HCT116 (cell line): ENCODE measurements around the gene VPS25. TPM values are rescaled to one million over a fixed set of nuclear protein-coding genes. Genes with fewer than 3 reads are reported as not detected.

ENCODE experiments used
- ATAC-seq: fragments of 200-7000 bp; cut with Tn5 transposase; 2 replicates; pipeline ENCODE4 v1.9.1; 2020; ENCODE audit warnings: mild to moderate bottlenecking, moderate library complexity
- BruUV-seq: library from RNA; stranded (reverse); fragments of 400-500 nt; replicated peaks from 2 replicates; lab custom pipeline; 2021; lab: Mats Ljungman, UMichigan
- CTCF ChIA-PET: fragments of 300-600 bp; sonication (Branson Sonifier 250); formaldehyde crosslinking; loops from one replicate; lab custom pipeline; 2021; ENCODE audit warnings: antibody characterized with exemption; lab: Charles Lee
- POLR2A ChIA-PET: fragments of 300-600, 350-600 bp; sonication (Branson Sonifier 250); formaldehyde crosslinking; loops from one replicate; lab custom pipeline; 2021; ENCODE audit warnings: antibody characterized with exemption; lab: Charles Lee
- RAD21 ChIA-PET, 2 experiments: fragments of 300-600 bp; sonication (Branson Sonifier 250); formaldehyde crosslinking; loops; one replicate each; lab custom pipeline; 2023; ENCODE audit warnings: low total read pairs in 2 of 2; ENCODE audit not compliant: uncharacterized antibody in 2 of 2, unreplicated experiment in 2 of 2, low non-redundant PET in 1 of 2; lab: Charles Lee
- DNase-seq: peaks from one replicate; pipeline ENCODE4 v3.0.0-alpha.2; 2010; ENCODE audit warnings: low read depth, low spot score
- H2AFZ ChIP-seq: fragments of 200-600 bp; shearing (Covaris generic), sonication (generic); 2 replicates; pipeline ENCODE4 v1.6.1; 2017; ENCODE audit warnings: low read depth, mixed run types, mixed read lengths, antibody characterized with exemption, low read length; ENCODE audit not compliant: poor library complexity, severe bottlenecking
- H3K27ac ChIP-seq: 2 replicates; pipeline ENCODE4 v1.5.1; 2012; ENCODE audit warnings: low read depth, low read length
- H3K27me3 ChIP-seq: fragments of 200-600 bp; sonication (generic); 2 replicates; pipeline ENCODE4 v1.6.1; 2016; ENCODE audit warnings: mixed run types, low read length, mixed read lengths; ENCODE audit not compliant: insufficient read depth
- H3K36me3 ChIP-seq, 2 experiments: fragments of 200-500 bp in 1 of 2; fragments of 200-600 bp in 1 of 2; sonication (Bioruptor generic) in 1 of 2; sonication (generic) in 1 of 2; 2 replicates each; pipeline versions ENCODE4 v1.5.1 to v1.6.1; 2014 to 2016; ENCODE audit warnings: low read length in 2 of 2, inconsistent platforms in 1 of 2, mixed read lengths in 1 of 2, mixed run types in 1 of 2; ENCODE audit not compliant: insufficient read depth in 2 of 2, control insufficient read depth in 1 of 2
- H3K4me1 ChIP-seq, 2 experiments: fragments of 200-600 bp in 1 of 2; sonication (generic) in 1 of 2; 2 replicates each; pipeline versions ENCODE4 v1.5.1 to v1.6.1; 2012 to 2017; ENCODE audit warnings: low read length in 2 of 2, inconsistent platforms in 1 of 2, mild to moderate bottlenecking in 1 of 2, mixed read lengths in 1 of 2, mixed run types in 1 of 2, moderate library complexity in 1 of 2; ENCODE audit not compliant: insufficient read depth in 2 of 2, control insufficient read depth in 1 of 2
- H3K4me2 ChIP-seq: fragments of 200-600 bp; sonication (generic); 2 replicates; pipeline ENCODE4 v1.6.1; 2017; ENCODE audit warnings: mixed run types, low read length, mixed read lengths
- H3K4me3 ChIP-seq, 2 experiments: fragments of 200-600 bp in 1 of 2; sonication (generic) in 1 of 2; replicated peaks in 1 of 2; 2 replicates each; pipeline ENCODE4 v1.5.1; 2011 to 2016; ENCODE audit warnings: low read length in 2 of 2, control low read depth in 1 of 2, low read depth in 1 of 2, mild to moderate bottlenecking in 1 of 2, mixed read lengths in 1 of 2, mixed run types in 1 of 2
- H3K79me2 ChIP-seq: fragments of 200-600 bp; sonication (generic); 2 replicates; pipeline ENCODE4 v1.6.1; 2017; ENCODE audit warnings: mild to moderate bottlenecking, mixed run types, low read length, moderate library complexity, mixed read lengths; ENCODE audit not compliant: insufficient read depth
- H3K9ac ChIP-seq: fragments of 200-600 bp; sonication (generic); 2 replicates; pipeline ENCODE4 v1.6.1; 2016; ENCODE audit warnings: low read length, mixed read lengths
- H3K9me2 ChIP-seq: fragments of 200-600 bp; sonication (generic), shearing (Covaris generic); 2 replicates; pipeline ENCODE4 v1.6.1; 2017; ENCODE audit warnings: mixed run types, mild to moderate bottlenecking, moderate library complexity; ENCODE audit not compliant: insufficient read depth
- H3K9me3 ChIP-seq, 2 experiments: fragments of 200-500 bp in 1 of 2; fragments of 200-600 bp in 1 of 2; sonication (Bioruptor generic) in 1 of 2; sonication (generic) in 1 of 2; 2 replicates each; pipeline ENCODE4 v1.6.1; 2014 to 2017; ENCODE audit warnings: low read length in 2 of 2, mixed read lengths in 2 of 2, inconsistent platforms in 1 of 2, low read depth in 1 of 2, mild to moderate bottlenecking in 1 of 2, mixed run types in 1 of 2, moderate library complexity in 1 of 2; ENCODE audit not compliant: control insufficient read depth in 1 of 2, insufficient read depth in 1 of 2
- H4K20me1 ChIP-seq: fragments of 200-600 bp; sonication (generic), shearing (Covaris generic); 2 replicates; pipeline ENCODE4 v1.6.1; 2017; ENCODE audit warnings: mixed run types, mild to moderate bottlenecking, moderate library complexity; ENCODE audit not compliant: insufficient read depth
- CEBPB ChIP-seq: IDR thresholded peaks from 2 replicates; pipeline ENCODE4 v1.6.1; 2012; ENCODE audit warnings: low read depth
- FOSL1 ChIP-seq: IDR thresholded peaks from 2 replicates; pipeline ENCODE4 v1.6.1; 2012; ENCODE audit warnings: low read depth
- RAD21 ChIP-seq: IDR thresholded peaks from 2 replicates; pipeline ENCODE4 v1.6.1; 2012; ENCODE audit warnings: low read depth, mild to moderate bottlenecking
- intact Hi-C: fragments of 100-400 bp; cut with micrococcal nuclease; formaldehyde crosslinking; loops from 2 replicates; pipeline ENCODE4 v1.10.0; 2022
- total RNA-seq: library from RNA; stranded (reverse); gene quantifications from one replicate; pipeline ENCODE4 v1.2.1, GENCODE V29; 2021; ENCODE audit not compliant: unreplicated experiment
- TF ChIP-seq, protein P1 (sequence below): IDR thresholded peaks from 2 replicates; pipeline ENCODE4 v1.6.1; 2011; ENCODE audit warnings: mild to moderate bottlenecking, low read length, moderate library complexity; ENCODE audit not compliant: insufficient replicate concordance; ENCODE audit errors: extremely low read depth
- TF ChIP-seq, protein P2 (sequence below): IDR thresholded peaks from 2 replicates; pipeline ENCODE4 v1.6.1; 2012

Gene VPS25
- total RNA-seq, 1 experiment from 2014 or later = 57.0 TPM

DNA sequence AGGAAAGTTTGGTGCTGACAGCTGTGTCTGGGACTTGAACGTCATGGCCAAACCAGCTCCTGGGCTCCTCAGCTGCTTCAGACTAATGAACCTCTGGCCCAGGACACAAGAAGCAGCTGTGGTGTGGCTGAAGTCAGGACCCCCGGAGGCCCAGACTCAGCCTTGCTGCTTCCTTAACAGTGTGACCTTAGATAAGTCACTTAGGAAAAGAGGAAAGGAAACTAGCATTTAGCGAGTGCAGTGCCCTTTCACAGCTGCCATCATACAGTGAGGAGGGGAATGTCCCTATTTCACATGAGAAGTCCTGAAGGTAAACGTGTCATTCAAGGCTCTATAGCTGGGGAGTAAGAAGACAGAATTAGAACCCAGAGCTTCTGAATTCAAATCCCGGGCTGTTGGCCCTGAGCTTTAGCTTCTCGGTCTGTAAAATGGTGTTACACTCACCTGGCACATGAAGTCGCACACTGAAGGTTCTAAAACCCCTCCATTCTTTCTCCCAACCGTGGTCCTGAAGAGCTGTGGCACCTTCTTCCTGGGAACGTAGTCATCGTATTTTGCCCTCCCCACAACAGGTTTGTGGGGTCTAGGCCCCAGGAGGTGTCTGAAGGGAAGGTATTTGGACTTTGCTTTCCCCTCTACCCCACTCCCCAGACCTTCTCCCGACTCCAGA lies 13.1 kb upstream of the VPS25 start (continued):
- TF ChIP-seq, protein P1, sequence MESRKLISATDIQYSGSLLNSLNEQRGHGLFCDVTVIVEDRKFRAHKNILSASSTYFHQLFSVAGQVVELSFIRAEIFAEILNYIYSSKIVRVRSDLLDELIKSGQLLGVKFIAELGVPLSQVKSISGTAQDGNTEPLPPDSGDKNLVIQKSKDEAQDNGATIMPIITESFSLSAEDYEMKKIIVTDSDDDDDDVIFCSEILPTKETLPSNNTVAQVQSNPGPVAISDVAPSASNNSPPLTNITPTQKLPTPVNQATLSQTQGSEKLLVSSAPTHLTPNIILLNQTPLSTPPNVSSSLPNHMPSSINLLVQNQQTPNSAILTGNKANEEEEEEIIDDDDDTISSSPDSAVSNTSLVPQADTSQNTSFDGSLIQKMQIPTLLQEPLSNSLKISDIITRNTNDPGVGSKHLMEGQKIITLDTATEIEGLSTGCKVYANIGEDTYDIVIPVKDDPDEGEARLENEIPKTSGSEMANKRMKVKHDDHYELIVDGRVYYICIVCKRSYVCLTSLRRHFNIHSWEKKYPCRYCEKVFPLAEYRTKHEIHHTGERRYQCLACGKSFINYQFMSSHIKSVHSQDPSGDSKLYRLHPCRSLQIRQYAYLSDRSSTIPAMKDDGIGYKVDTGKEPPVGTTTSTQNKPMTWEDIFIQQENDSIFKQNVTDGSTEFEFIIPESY = no peak
- no peak for TF ChIP-seq CEBPB

DNA sequence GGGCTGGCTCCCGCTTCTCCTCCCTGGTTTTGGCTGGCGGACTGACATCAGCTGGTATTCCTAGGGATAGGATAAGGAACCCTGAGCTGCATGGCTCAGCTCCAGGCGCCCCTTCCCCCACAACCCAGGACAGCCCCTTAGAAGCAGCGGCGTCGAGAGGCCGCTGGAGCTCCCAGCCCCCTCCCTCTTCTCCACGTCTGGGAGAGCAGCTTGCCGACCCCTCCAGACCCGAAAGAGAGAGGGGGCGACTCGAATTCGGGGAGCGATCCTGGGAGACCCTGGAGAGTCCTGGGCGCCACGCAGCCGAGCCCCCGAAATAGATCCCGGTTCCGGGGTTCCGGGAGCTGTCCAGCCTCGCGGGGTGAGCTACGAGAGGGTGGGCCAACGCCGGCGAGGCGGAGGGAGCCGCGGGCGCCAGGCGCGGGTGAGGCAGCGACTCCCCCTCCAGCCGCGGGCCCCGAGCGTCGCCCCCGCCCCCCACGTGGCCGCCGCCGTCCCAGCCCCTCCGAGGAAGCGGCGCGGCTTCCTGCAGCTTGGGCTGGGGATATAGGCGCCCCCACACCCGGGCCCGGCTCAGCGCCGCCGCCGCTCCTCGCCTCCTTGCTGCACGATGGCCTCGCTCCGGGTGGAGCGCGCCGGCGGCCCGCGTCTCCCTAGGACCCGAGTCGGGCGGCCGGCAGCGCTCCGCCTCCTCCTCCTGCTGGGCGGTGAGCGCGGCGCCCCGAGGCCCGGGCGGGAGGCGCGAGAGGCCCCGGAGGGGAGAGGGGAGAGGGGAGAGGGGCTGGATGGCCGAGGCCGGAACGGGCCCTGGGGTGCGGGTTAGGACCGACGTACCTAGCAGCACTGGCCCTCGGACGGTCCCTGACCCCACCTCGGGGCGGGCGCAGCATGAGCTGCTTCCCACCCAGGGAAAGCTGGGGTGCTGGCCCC lies 12.3 kb upstream of the VPS25 start, which contains the start of gene RAMP2:
RAMP2 (plus strand) TSS at position 576 of the 930 bp plus-strand sequence; CDS start at position 611, 35 bp downstream.
- Histone ChIP-seq H3K4me2 (no peak within 1 kb of the TSS), H3K4me1 (peaks cover 0 to 8% of the 10 kb centered on the region in 2 experiments; a peak in 3 of 4 replicates), H3K36me3 (no peaks in the 10 kb centered on the region), H3K27ac (no peak within 1 kb of the TSS), H3K79me2 (no peaks in the 10 kb centered on the region), H3K9me3 (no peaks in the 10 kb centered on the region), H3K27me3 (no peaks in the 10 kb centered on the region), H3K4me3 (no peak within 1 kb of the TSS), H3K9me2 (no peaks in the 10 kb centered on the region), H4K20me1 (no peaks in the 10 kb centered on the region), H3K9ac (no peak within 1 kb of the TSS), H2AFZ (no peak within 1 kb of the TSS)
- CTCF ChIA-PET = interaction anchor here (1.3 kb wide), 1 partner anchor 11 kb away, joined by 4 read pairs; no protein-coding TSS in a partner anchor
- intact Hi-C loops = no loop called here
- POLR2A ChIA-PET = no interaction called here
- RAD21 ChIA-PET = no interaction called here
- BruUV-seq = no TSS peak
- TF ChIP-seq RAD21 (no peak), CEBPB (no peak), FOSL1 (no peak)
- TF ChIP-seq, protein P1 = no peak
- TF ChIP-seq, protein P2, sequence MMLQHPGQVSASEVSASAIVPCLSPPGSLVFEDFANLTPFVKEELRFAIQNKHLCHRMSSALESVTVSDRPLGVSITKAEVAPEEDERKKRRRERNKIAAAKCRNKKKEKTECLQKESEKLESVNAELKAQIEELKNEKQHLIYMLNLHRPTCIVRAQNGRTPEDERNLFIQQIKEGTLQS = no peak
- no peak for DNase-seq
- no peak for ATAC-seq
